HG02798 (cell line): ENCODE data around the gene SEC24A.
"Not testable (repeated sequence)": the region's sequence is repeated elsewhere in the genome, so short reads cannot be mapped to it uniquely, and the experiment has no call there.

Experiments used
- ATAC-seq: cut with Tn5 transposase; IDR thresholded peaks from one replicate; pipeline ENCODE4 v1.9.1; 2021; ENCODE audit warnings: mild to moderate bottlenecking; ENCODE audit not compliant: unreplicated experiment, poor library complexity

Gene SEC24A

DNA sequence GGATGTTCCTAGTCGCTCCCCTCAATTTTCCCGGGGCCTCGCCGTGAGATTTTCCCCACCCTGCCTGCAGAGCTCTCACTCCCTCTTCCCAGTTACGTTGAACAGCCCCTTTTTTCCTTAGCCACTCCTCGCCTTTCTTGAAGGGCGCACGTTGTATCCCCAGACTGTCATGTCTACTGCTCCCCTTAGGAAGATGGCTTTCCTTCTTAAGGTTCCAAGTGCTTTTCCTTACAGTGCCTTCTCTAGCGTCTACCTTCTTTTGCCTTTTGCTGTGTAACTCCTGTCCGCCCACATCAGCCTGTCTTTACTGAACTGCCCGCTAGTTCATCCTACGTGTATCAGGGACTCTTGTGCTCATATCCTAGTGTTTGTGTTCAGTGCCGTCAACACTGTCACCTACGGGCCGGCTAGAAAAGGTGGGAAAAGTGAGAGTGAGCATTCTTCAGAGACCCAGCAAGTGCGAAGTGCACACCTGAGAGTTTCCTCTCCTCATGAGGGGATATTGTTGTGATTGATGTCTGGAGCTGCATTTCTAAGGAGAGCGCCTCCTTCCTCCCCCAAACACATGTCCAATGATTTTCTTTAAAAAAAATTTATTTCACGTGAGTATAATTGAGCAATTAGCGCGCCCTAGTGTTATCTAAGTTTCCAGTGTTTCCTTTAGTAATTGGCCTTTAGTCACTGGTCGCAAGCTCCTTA, 90.5 kb downstream of the SEC24A start:
- ATAC-seq: no peak

DNA sequence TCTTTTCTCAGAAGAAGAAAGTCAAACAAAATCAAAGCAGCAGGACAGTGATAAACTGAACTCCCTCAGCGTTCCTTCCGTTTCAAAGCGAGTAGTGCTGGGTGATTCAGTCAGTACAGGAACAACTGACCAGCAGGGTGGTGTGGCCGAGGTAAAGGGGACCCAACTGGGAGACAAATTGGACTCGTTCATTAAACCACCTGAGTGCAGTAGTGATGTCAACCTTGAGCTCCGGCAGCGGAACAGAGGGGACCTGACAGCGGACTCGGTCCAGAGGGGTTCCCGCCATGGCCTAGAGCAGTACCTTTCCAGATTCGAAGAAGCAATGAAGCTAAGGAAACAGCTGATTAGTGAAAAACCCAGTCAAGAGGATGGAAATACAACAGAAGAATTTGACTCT, 92.5 kb downstream of the SEC24A start:
- no peak for ATAC-seq

DNA sequence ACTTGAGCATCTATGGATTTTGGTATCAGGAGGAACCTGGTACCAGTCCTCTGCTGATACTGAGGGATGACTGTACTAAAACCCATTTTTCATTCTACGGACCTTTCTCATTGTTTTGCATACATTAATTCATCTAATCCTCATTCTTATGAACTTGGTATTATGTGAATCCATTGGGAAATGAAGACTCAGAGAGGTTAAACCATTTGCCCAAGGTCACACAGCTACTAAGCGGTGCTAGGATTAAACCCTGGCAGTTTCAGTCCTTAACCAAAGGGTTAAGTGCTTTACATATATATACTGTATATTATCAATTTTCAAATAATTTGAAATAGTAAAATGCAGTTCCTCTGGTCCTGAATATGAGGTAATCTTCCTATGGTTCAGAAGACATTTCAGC, 93.5 kb downstream of the SEC24A start:
- ATAC-seq: no peak

DNA sequence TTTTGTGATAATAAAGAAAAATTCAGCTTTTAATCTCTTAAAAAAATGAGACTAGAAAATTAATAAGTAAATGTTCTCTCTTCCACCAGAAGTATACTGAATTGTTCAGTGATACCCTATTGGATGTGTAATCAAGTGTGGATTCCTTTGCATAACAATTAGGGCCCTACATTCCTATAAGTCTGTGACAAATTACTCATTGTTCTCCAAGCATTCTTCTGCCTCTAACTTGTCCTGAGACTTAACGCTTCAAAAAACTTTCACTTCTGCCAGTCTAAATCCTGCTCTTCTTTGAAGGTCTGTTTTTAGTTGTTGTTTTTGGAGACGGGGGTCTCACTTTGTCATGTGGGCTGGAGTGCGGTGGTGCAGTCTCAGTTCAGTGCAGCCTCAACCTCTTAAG, 100.8 kb downstream of the SEC24A start:
- no peak for ATAC-seq

DNA sequence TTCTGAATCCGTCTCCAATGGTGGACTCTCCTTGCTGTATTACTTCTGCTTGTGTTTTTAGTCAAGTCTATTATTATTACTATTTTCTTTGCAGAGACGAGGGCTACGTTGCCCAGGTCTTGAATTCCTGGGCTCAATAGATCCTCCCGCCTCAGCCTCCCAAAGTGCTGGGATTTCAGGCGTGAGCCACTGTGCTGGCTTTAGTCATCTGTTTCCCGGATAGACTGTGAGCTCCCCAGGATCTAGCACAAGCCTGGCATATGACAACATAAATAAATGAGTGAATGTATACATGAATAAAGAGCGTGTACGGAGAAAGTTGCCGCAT, 109.6 kb downstream of the SEC24A start:
- no peak for ATAC-seq

DNA sequence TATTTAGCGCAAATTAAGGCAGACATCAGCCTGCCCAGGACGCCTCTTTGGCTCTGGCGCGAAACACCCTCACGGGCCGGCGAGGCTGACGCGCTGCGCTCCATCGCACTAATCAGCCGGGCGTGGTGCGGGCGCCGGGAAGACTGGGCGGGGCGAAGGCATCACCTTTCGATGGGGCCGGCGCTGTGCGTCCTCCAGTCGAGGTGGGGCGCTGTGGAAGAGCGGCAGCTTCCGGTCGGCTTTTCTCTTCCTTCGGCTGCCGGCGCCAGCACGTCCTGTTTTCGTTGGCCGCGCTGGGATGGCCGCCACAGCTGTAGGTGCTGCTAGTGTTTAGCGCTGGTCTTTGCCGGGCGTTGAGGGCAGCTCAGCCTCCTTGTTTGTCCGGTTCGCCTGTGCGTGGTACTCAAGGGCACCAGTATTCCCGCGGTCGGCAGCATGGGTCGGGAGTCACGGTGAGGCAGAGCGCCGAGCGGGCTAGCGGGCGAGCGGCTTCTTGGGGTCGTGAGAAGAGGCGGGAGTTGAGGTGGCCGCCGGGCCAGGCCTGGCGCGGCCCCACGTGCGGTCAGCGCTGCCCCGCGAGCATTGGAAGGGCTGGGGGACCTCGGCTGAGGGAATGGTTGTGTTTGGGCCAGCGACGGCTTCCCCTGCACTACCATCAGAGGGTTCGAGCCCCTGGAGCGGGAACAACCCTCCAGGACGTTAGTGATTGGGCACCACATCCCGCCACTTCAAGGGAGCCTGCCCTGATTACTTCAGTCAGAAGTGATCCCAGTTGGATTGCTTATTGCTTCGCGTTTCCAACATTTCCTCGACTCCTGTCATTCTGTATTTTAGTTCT, 110.1 kb downstream of the SEC24A start, which contains the start of gene DDX46:
DDX46 (plus strand) TSS at position 276 of the 838 bp plus-strand sequence; CDS start at position 436, 160 bp downstream.
- ATAC-seq: peak; percentile 99

DNA sequence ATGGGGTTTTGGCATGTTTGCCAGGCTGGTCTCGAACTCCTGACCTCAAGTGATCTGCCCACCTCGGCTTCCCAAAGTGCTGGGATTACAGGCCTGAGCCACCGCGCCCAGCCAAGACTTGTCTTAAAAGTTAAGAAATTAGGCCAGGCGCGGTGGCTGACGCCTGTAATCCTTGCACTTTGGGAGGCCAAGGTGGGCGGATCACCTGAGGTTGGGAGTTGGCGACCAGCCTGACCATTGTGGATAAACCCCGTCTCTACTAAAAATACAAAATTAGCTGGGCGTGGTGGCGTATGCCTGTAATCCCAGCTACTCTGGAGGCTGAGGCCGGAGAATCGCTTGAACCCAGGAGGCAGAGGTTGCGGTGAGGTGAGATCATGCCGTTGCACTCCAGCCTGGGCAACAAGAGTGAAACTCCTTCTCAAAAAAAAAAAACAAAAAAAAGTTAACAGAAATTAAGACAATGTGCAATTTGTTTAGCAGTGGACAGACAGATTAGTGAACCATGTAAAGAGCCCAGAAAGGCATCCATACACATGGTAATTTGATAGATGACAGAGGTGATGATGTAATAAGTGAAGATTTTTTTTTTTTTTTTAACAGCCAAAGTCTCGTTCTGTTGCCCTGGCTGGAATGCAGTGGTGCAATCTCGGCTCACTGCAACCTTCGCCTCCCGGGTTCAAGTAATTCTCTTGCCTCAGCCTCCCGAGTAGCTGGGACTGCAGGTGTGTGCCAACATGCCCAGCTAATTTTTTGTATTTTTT, 119.1 kb downstream of the SEC24A start:
- ATAC-seq: not testable (repeated sequence)

DNA sequence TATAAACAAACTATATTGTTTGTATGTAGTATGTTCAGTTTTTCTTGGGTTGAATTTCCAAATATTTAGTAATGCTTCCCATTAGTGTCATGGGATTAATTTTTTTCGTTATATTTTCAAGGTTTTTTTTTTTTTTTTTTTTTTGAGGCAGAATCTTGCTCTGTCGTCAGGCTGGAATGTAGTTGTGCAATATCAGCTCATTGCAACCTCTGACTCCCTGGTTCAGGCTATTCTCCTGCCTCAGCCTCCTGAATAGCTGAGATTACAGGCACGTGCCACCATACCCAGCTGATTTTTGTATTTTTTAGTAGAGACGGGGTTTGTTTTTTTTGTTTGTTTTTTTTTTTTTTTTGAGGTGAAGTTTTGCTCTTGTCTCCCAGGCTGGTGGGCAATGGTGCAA, 120.6 kb downstream of the SEC24A start:
- no peak for ATAC-seq

DNA sequence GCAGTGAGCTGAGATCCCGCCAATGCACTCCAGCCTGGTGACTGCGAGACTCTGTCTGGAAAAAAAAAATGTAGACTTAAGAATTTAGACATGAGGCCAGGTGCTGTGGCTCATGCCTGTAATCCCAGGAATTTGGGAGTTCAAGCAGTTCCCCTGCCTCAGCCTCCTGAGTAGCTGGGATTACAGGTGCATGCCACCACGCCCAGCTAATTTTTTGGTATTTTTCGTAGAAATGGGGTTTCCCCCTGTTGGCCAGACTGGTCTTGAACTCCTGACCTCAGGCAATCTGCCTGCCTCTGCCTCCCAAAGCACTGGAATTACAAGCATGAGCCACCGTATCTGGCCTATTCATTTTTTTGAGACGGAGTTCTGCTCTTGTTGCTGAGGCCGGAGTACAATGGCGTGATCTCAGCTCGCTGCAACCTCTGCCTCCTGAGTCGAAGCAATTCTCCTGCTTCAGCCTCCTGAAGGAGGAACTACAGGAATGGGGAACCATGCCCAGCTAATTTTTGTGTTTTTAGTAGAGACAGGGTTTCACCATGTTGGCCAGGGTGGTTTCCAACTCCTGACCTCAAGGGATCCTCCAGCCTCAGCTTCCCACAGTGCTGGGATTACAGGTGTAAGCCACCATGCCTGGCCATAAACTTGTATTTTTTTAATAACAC, 124.0 kb downstream of the SEC24A start:
- no peak for ATAC-seq

DNA sequence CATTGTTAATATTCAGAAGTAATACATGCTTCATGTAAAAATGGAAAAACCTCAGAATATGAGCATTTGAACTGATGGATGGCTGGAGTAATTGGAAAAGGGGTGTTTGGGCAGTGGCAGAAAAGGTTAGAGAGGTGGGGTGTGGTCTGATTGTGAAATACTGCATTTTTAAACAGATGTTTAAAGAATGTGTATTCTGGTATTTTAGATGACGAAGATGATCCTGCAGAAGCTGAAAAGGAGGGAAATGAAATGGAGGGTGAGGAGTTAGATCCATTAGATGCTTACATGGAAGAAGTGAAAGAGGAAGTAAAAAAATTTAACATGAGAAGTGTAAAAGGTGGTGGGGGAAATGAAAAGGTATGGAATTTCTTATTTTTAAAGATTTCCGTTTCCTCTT, 128.8 kb downstream of the SEC24A start:
- no peak for ATAC-seq
